ENCODE results near the gene AUTS2.
A peak's percentile ranks its signal among the peaks of the same experiment; 100 is the strongest.

The AUTS2 gene

GRCh38 chr7:69599955-69600709 lies 1.9 kb downstream of the AUTS2 start:
- DNase-seq (ENCODE audit: low spot score): no peak

- DNase-seq (ENCODE audit: low spot score): no peak
Observed at GRCh38 chr7:69600710-69601519, 2.6 kb downstream of the AUTS2 start.

GRCh38 chr7:69602522-69602921 lies 4.2 kb downstream of the AUTS2 start:
- no peak for DNase-seq (ENCODE audit: low spot score)

GRCh38 chr7:69603351-69603750 lies 5.1 kb downstream of the AUTS2 start:
- no peak for DNase-seq (ENCODE audit: low spot score)

- peak; percentile 35 for DNase-seq (ENCODE audit: low spot score)
Observed at GRCh38 chr7:69603937-69604494, 5.7 kb downstream of the AUTS2 start.

GRCh38 chr7:69605070-69605469 lies 6.8 kb downstream of the AUTS2 start:
- DNase-seq (ENCODE audit: low spot score): no peak

GRCh38 chr7:69605546-69605945 lies 7.3 kb downstream of the AUTS2 start:
- DNase-seq (ENCODE audit: low spot score): no peak

- DNase-seq (ENCODE audit: low spot score): no peak
Observed at GRCh38 chr7:69608049-69608448, 9.8 kb downstream of the AUTS2 start.

GRCh38 chr7:69608878-69609277 lies 10.6 kb downstream of the AUTS2 start:
- DNase-seq (ENCODE audit: low spot score): no peak

GRCh38 chr7:69609541-69610373 lies 11.5 kb downstream of the AUTS2 start:
- DNase-seq (ENCODE audit: low spot score): no peak

- no peak for DNase-seq (ENCODE audit: low spot score)
Observed at GRCh38 chr7:69610374-69611084, 12.3 kb downstream of the AUTS2 start.

- DNase-seq (ENCODE audit: low spot score): no peak
Observed at GRCh38 chr7:69612981-69613380, 14.7 kb downstream of the AUTS2 start.

GRCh38 chr7:69613846-69614245 lies 15.6 kb downstream of the AUTS2 start:
- DNase-seq (ENCODE audit: low spot score): no peak

GRCh38 chr7:69615685-69616084 lies 17.4 kb downstream of the AUTS2 start:
- no peak for DNase-seq (ENCODE audit: low spot score)

GRCh38 chr7:69617364-69617763 lies 19.1 kb downstream of the AUTS2 start:
- DNase-seq (ENCODE audit: low spot score): no peak

GRCh38 chr7:69619054-69619453 lies 20.8 kb downstream of the AUTS2 start:
- DNase-seq (ENCODE audit: low spot score): no peak

- DNase-seq (ENCODE audit: low spot score): no peak
Observed at GRCh38 chr7:69619635-69620034, 21.4 kb downstream of the AUTS2 start.

GRCh38 chr7:69620063-69620462 lies 21.8 kb downstream of the AUTS2 start:
- DNase-seq (ENCODE audit: low spot score): no peak

- DNase-seq (ENCODE audit: low spot score): no peak
Observed at GRCh38 chr7:69620650-69621049, 22.4 kb downstream of the AUTS2 start.

- no peak for DNase-seq (ENCODE audit: low spot score)
Observed at GRCh38 chr7:69622014-69622835, 23.9 kb downstream of the AUTS2 start.

- no peak for DNase-seq (ENCODE audit: low spot score)
Observed at GRCh38 chr7:69622960-69623359, 24.7 kb downstream of the AUTS2 start.
